Measurements from ENCODE around the gene SELENOH. TPM values are rescaled to one million over a fixed set of nuclear protein-coding genes. Genes with fewer than 3 reads are reported as not detected.
"Not testable (repeated sequence)": the region's sequence is repeated elsewhere in the genome, so short reads cannot be mapped to it uniquely, and the experiment has no call there.

Gene SELENOH
- total RNA-seq, 1 experiment from 2014 or later, result 84.5 TPM

DNA sequence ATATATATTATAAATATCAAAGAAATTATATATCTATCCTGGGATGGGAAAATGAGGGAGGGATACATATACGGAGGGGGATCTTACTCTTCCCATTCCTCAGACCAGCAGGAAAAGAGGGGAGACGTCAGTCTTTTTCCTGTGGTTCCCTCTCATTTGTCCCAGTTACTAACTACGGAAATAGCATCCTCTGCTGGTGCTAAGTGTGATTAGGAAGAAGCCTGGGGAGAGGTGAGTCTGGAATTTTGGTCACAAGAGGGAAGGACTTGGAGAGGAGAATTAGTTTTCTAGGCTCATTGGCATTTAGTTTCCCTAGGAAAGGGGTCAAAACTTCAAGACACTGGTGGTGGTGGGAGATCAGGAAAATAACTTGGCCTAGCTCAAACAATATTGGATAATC, 40.9 kb upstream of the SELENOH start:
- no peak for DNase-seq (ENCODE audit: unreplicated experiment)
- ChIA-PET CTCF (no interaction called here), POLR2A (no interaction called here)
- no peak overlapping the region for H3K27ac Mint-ChIP-seq (ENCODE audit: low read depth, unreplicated experiment)
- no peak overlapping the region for H3K4me3 Mint-ChIP-seq (ENCODE audit: unreplicated experiment)
- no TSS peak for BruUV-seq (replicated peaks)
- TF ChIP-seq, protein P1, sequence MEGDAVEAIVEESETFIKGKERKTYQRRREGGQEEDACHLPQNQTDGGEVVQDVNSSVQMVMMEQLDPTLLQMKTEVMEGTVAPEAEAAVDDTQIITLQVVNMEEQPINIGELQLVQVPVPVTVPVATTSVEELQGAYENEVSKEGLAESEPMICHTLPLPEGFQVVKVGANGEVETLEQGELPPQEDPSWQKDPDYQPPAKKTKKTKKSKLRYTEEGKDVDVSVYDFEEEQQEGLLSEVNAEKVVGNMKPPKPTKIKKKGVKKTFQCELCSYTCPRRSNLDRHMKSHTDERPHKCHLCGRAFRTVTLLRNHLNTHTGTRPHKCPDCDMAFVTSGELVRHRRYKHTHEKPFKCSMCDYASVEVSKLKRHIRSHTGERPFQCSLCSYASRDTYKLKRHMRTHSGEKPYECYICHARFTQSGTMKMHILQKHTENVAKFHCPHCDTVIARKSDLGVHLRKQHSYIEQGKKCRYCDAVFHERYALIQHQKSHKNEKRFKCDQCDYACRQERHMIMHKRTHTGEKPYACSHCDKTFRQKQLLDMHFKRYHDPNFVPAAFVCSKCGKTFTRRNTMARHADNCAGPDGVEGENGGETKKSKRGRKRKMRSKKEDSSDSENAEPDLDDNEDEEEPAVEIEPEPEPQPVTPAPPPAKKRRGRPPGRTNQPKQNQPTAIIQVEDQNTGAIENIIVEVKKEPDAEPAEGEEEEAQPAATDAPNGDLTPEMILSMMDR (IDR thresholded peaks at IDR 0.05; ENCODE audit: unreplicated experiment), result no peak
- intact Hi-C loops (cut with micrococcal nuclease), result no loop called here
- H3K27me3 Mint-ChIP-seq (ENCODE audit: insufficient read depth, unreplicated experiment), result no peaks in the 10 kb centered on the region
- H3K36me3 Mint-ChIP-seq (ENCODE audit: insufficient read depth, unreplicated experiment), result peaks cover 96% of the 10 kb centered on the region
- no peaks in the 10 kb centered on the region for H3K9me3 Mint-ChIP-seq (ENCODE audit: unreplicated experiment)
- H3K4me1 Mint-ChIP-seq (ENCODE audit: insufficient read depth, unreplicated experiment), result no peaks in the 10 kb centered on the region

DNA sequence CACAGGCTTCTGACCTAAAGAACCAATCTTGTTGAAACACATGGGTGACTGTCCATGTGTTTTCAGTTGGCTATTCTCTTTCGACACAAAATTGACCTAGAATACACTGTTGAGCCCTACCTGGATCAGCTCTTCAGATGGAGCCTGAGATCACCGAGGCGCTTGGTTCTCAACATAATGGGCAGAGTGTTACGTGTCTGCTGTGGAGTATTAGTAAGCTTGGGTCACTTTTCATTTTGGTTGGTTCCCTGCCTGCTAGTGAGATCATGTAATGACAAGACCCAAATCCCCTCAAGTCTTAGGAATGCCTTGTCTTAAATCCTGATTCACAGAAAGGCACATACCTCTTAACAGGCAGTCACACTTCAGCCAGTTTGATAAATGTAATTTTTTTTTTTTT, 38.0 kb upstream of the SELENOH start:
- TF ChIP-seq, protein P1 (IDR thresholded peaks at IDR 0.05; ENCODE audit: unreplicated experiment), result no peak
- Mint-ChIP-seq H3K27me3 (ENCODE audit: insufficient read depth, unreplicated experiment) (no peaks in the 10 kb centered on the region), H3K4me3 (ENCODE audit: unreplicated experiment) (no peak overlapping the region), H3K27ac (ENCODE audit: low read depth, unreplicated experiment) (no peak overlapping the region), H3K36me3 (ENCODE audit: insufficient read depth, unreplicated experiment) (peaks cover 73% of the 10 kb centered on the region), H3K4me1 (ENCODE audit: insufficient read depth, unreplicated experiment) (peaks cover 3% of the 10 kb centered on the region), H3K9me3 (ENCODE audit: unreplicated experiment) (no peaks in the 10 kb centered on the region)
- ChIA-PET CTCF (no interaction called here), POLR2A (interaction anchor here (0.7 to 1.9 kb wide), 5 partner anchors 8 to 89 kb away, joined by 3 to 16 read pairs (median 4); partner anchors contain the start of genes CTNND1, MED19 and TMX2)
- intact Hi-C loops (cut with micrococcal nuclease), result no loop called here
- no peak for DNase-seq (ENCODE audit: unreplicated experiment)
- no TSS peak for BruUV-seq (replicated peaks)

DNA sequence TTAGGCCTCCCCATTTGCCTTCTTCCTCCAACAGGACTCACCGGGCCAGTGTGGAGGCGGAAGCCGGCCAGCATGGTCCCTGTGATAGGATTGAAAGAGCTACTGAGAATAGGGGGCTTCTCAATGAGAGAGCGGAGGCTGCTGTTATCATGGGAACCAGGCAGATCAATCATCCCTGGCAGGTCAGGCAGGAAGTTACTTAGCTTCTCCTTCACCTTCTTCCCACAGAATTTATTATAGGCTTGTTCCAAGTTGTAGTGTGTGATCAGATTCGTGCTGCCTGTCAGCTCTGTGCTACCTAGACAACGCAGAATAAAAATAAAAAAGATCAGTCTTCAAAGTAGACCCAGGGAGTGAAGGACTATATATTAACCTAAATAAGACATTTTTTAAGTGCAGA, 36.4 kb upstream of the SELENOH start:
- Mint-ChIP-seq H3K4me3 (ENCODE audit: unreplicated experiment) (no peak overlapping the region), H3K27ac (ENCODE audit: low read depth, unreplicated experiment) (no peak overlapping the region), H3K4me1 (ENCODE audit: insufficient read depth, unreplicated experiment) (peaks cover 6% of the 10 kb centered on the region), H3K36me3 (ENCODE audit: insufficient read depth, unreplicated experiment) (peaks cover 57% of the 10 kb centered on the region), H3K9me3 (ENCODE audit: unreplicated experiment) (no peaks in the 10 kb centered on the region), H3K27me3 (ENCODE audit: insufficient read depth, unreplicated experiment) (no peaks in the 10 kb centered on the region)
- ChIA-PET CTCF (interaction anchor here (1.1 kb wide), 1 partner anchor 13 kb away, joined by 3 read pairs; no protein-coding TSS in a partner anchor), POLR2A (interaction anchor here (0.9 to 1.2 kb wide), 2 partner anchors 24 to 30 kb away, joined by 3 to 4 read pairs; no protein-coding TSS in a partner anchor)
- TF ChIP-seq, protein P1 (IDR thresholded peaks at IDR 0.05; ENCODE audit: unreplicated experiment), result no peak
- DNase-seq (ENCODE audit: unreplicated experiment), result no peak
- intact Hi-C loops (cut with micrococcal nuclease), result no loop called here
- BruUV-seq (replicated peaks), result no TSS peak

DNA sequence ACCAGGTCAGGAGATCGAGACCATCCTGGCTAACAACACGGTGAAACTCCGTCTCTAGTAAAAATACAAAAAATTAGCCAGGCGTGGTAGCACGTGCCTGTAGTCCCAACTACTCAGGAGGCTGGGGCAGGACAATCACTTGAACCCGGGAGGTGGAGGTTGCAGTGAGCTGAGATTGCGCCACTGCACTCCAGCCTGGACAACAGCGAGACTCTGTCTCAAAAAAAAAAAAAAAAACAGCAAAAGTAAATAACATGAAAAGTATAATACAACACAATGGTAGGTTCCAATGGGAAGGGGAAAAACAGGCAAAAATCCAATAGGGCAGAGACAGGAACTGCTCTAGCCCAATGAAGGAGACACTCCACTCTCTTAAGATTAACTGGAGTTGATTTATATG, 35.9 kb upstream of the SELENOH start:
- ChIA-PET CTCF (interaction anchor here (0.6 to 2.9 kb wide), 3 partner anchors 42 to 497 kb away, joined by 3 to 16 read pairs (median 7); no protein-coding TSS in a partner anchor), POLR2A (interaction anchor here (1.2 kb wide), 1 partner anchor 25 kb away, joined by 3 read pairs; no protein-coding TSS in a partner anchor)
- H3K4me3 Mint-ChIP-seq (ENCODE audit: unreplicated experiment); intact Hi-C loops (cut with micrococcal nuclease); BruUV-seq (replicated peaks); H3K27ac Mint-ChIP-seq (ENCODE audit: low read depth, unreplicated experiment); H3K9me3 Mint-ChIP-seq (ENCODE audit: unreplicated experiment); H3K27me3 Mint-ChIP-seq (ENCODE audit: insufficient read depth, unreplicated experiment); DNase-seq (ENCODE audit: unreplicated experiment): not testable (repeated sequence)
- Mint-ChIP-seq H3K36me3 (ENCODE audit: insufficient read depth, unreplicated experiment) (peaks cover 54% of the 10 kb centered on the region), H3K4me1 (ENCODE audit: insufficient read depth, unreplicated experiment) (peaks cover 11% of the 10 kb centered on the region)
